DOHH2 (cell line): Measurements from ENCODE around the gene FAT2.

Experiments used
- H3F3A ChIP-seq: fragments of 200-600 bp; sonication (generic), shearing (Covaris generic); 2 replicates; pipeline ENCODE4 v1.6.0; 2016; ENCODE audit warnings: antibody characterized with exemption, mild to moderate bottlenecking; ENCODE audit not compliant: control insufficient read depth, insufficient read depth
- H3K27ac ChIP-seq: fragments of 200-600 bp; sonication (generic); 2 replicates; pipeline ENCODE4 v1.5.1; 2014; ENCODE audit warnings: low read depth, mild to moderate bottlenecking, low read length, moderate library complexity
- H3K27me3 ChIP-seq: fragments of 200-600 bp; sonication (generic); 2 replicates; pipeline ENCODE4 v1.6.1; 2014; ENCODE audit warnings: mild to moderate bottlenecking, low read length, mixed read lengths; ENCODE audit not compliant: control insufficient read depth
- H3K36me3 ChIP-seq: fragments of 200-600 bp; sonication (generic); 2 replicates; pipeline ENCODE4 v1.6.1; 2014; ENCODE audit warnings: mild to moderate bottlenecking, low read length, moderate library complexity, mixed read lengths; ENCODE audit not compliant: control insufficient read depth
- H3K4me1 ChIP-seq: fragments of 200-600 bp; sonication (generic); 2 replicates; pipeline ENCODE4 v1.6.1; 2014; ENCODE audit warnings: mild to moderate bottlenecking, low read length, mixed read lengths; ENCODE audit not compliant: control insufficient read depth
- H3K4me2 ChIP-seq: fragments of 200-600 bp; sonication (generic); 2 replicates; pipeline ENCODE4 v1.6.0; 2014; ENCODE audit warnings: mild to moderate bottlenecking, low read length, moderate library complexity
- H3K4me3 ChIP-seq: fragments of 200-600 bp; sonication (generic); 2 replicates; pipeline ENCODE4 v1.5.1; 2014; ENCODE audit warnings: mild to moderate bottlenecking, low read length, mixed read lengths
- H3K79me2 ChIP-seq: fragments of 200-600 bp; sonication (generic); 2 replicates; pipeline ENCODE4 v1.6.1; 2014; ENCODE audit warnings: mild to moderate bottlenecking, low read length, mixed read lengths; ENCODE audit not compliant: control insufficient read depth
- H3K9me2 ChIP-seq: fragments of 200-600 bp; sonication (generic); replicated peaks from 2 replicates; pipeline ENCODE4 v1.6.1; 2014; ENCODE audit warnings: mild to moderate bottlenecking, low read length, mixed read lengths; ENCODE audit not compliant: control insufficient read depth
- H3K9me3 ChIP-seq: fragments of 200-600 bp; sonication (generic); 2 replicates; pipeline ENCODE4 v1.6.1; 2014; ENCODE audit warnings: antibody characterized with exemption, low read length, mixed read lengths; ENCODE audit not compliant: control insufficient read depth, insufficient read depth
- H4K20me1 ChIP-seq: fragments of 200-600 bp; sonication (generic); 2 replicates; pipeline ENCODE4 v1.6.0; 2014; ENCODE audit warnings: low read depth, mild to moderate bottlenecking, antibody characterized with exemption, low read length, moderate library complexity; ENCODE audit not compliant: control insufficient read depth, insufficient read depth
- EZH2phosphoT487 ChIP-seq: fragments of 200-600 bp; sonication (generic); IDR thresholded peaks from 2 replicates; pipeline ENCODE4 v1.6.1; 2017; ENCODE audit warnings: borderline replicate concordance, mild to moderate bottlenecking, antibody characterized with exemption, low read length, moderate library complexity, mixed read lengths
- TF ChIP-seq, protein P1 (sequence below): fragments of 200-600 bp; sonication (generic); IDR thresholded peaks from one replicate; pipeline ENCODE4 v1.5.1; 2014; ENCODE audit warnings: antibody characterized with exemption, mild to moderate bottlenecking, low read depth, low read length; ENCODE audit not compliant: poor library complexity, severe bottlenecking

Gene FAT2

DNA sequence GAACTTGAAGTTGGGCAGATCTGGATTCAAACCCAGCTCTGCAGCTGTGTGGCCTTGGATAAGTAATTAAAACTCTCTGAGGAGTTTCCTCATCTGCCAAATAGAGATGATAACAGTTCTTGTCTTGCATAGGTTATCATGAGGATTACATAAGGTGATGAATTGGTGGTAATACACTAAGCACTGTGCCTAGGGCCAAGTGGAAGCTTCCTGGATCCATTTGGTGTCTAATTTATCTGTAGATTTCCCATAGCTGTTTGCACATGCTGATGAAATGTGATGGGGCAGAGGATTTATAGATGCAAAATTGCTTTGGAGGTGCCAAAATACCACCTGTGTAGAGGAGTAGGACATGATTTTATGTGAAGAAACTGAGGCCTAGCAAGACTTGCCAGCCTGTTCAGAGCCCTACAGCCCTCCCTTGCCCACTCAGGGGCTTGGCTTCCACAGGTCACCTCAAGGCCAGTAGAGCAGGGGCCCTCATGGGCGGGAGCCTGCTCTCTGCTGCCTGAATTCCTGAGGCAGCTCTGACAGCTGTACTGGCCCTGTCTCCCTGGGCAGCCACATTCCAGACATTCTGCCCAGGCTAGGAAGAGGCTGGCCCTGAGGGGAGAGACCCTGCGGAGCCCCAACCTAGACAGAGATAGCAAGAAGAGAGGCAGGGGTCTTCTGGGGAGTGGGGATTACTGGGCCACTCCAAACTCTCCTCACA is 5.9 kb upstream of the FAT2 start:
- no peaks in the 10 kb centered on the region for H3K4me1 ChIP-seq
- no peaks in the 10 kb centered on the region for H3K9me3 ChIP-seq
- no peaks in the 10 kb centered on the region for H3K79me2 ChIP-seq
- H3K27me3 ChIP-seq = peaks cover 8% of the 10 kb centered on the region
- H3K9me2 ChIP-seq = no peaks in the 10 kb centered on the region
- no peak for TF ChIP-seq EZH2phosphoT487
- TF ChIP-seq, protein P1, sequence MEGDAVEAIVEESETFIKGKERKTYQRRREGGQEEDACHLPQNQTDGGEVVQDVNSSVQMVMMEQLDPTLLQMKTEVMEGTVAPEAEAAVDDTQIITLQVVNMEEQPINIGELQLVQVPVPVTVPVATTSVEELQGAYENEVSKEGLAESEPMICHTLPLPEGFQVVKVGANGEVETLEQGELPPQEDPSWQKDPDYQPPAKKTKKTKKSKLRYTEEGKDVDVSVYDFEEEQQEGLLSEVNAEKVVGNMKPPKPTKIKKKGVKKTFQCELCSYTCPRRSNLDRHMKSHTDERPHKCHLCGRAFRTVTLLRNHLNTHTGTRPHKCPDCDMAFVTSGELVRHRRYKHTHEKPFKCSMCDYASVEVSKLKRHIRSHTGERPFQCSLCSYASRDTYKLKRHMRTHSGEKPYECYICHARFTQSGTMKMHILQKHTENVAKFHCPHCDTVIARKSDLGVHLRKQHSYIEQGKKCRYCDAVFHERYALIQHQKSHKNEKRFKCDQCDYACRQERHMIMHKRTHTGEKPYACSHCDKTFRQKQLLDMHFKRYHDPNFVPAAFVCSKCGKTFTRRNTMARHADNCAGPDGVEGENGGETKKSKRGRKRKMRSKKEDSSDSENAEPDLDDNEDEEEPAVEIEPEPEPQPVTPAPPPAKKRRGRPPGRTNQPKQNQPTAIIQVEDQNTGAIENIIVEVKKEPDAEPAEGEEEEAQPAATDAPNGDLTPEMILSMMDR = no peak
- H3F3A ChIP-seq = no peaks in the 10 kb centered on the region
- H4K20me1 ChIP-seq = no peaks in the 10 kb centered on the region
- H3K27ac ChIP-seq = no peak overlapping the region
- no peaks in the 10 kb centered on the region for H3K36me3 ChIP-seq
- no peak overlapping the region for H3K4me2 ChIP-seq
- no peak overlapping the region for H3K4me3 ChIP-seq

DNA sequence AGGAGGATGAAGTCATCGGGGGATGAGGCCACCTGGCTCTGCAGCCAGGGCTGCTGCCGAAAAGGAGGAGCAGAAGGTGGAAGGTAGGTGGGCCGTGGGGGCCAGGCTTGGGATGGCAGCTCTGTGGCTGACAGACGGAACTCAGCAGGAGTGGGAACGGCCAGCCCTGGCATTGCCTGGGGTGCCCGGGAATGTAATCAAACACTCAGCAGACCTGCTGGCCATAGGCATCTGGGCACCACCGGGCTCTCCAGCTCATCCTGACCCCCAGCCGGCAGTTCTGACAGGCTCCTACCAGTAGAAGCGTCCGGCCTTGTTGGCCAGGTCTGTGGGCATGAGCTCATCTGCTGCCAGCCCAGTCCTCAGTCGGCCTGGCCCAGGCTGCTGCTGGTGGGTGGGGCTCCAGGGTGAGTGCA is 4.3 kb upstream of the FAT2 start:
- H4K20me1 ChIP-seq = no peaks in the 10 kb centered on the region
- no peak overlapping the region for H3K4me3 ChIP-seq
- H3F3A ChIP-seq = no peaks in the 10 kb centered on the region
- no peak overlapping the region for H3K27ac ChIP-seq
- no peaks in the 10 kb centered on the region for H3K79me2 ChIP-seq
- no peak for TF ChIP-seq EZH2phosphoT487
- TF ChIP-seq, protein P1 = no peak
- no peaks in the 10 kb centered on the region for H3K4me1 ChIP-seq
- H3K4me2 ChIP-seq = no peak overlapping the region
- H3K9me2 ChIP-seq = no peaks in the 10 kb centered on the region
- H3K36me3 ChIP-seq = no peaks in the 10 kb centered on the region
- H3K27me3 ChIP-seq = peaks cover 8% of the 10 kb centered on the region
- no peaks in the 10 kb centered on the region for H3K9me3 ChIP-seq

DNA sequence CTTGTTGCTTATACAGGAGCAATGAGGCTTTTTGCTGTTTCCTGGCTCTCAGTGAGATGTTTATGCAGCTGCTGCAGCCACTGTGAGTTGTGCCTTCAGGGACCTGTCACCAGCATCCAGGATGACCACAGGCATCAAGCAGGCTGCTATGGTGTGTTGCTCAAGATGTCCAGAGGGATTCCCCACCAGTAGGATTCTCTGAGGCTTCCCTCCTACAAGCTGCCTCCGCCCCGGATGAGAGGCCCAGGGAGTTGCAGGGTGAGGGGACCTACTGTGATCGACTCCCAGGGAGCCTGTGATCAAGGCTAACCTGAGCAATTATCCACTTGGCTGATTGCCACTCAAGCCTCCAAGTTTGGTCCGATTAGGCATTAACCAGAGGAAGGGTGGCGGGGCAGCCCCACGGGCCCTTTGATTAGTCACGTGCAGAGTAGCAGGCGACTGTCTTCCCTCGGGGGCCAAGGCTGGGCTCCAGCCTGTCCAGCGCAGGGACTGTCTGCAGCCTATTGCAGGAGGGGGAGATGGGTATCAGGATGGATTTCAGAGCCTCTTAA is 1.8 kb upstream of the FAT2 start:
- Histone ChIP-seq H3K27me3 (no peaks in the 10 kb centered on the region; the same call in 1 of the 2 replicates), H3K9me3 (no peaks in the 10 kb centered on the region), H3K4me3 (no peak overlapping the region), H3K9me2 (no peaks in the 10 kb centered on the region), H3F3A (no peaks in the 10 kb centered on the region), H3K4me2 (no peak overlapping the region), H4K20me1 (no peaks in the 10 kb centered on the region), H3K79me2 (no peaks in the 10 kb centered on the region), H3K4me1 (no peaks in the 10 kb centered on the region), H3K27ac (no peak overlapping the region), H3K36me3 (no peaks in the 10 kb centered on the region)
- TF ChIP-seq, protein P1 = no peak
- TF ChIP-seq EZH2phosphoT487 = no peak
